ENCODE measurements around the gene PFDN5.

GRCh38 chr12:53259891-53260290 lies 35.5 kb upstream of the PFDN5 start:
- TF ChIP-seq CTCF (IDR thresholded peaks at IDR 0.05; ENCODE audit: low read length) = no peak
- TF ChIP-seq EZH2 (IDR thresholded peaks at IDR 0.05; ENCODE audit: borderline replicate concordance, low read length) = no peak

Measured in OCI-LY1 (cell line).